PC-9 (cell line): ENCODE data around the gene NXF2. TPM values are rescaled to one million over a fixed set of nuclear protein-coding genes. Genes with fewer than 3 reads are reported as not detected.

Experiments used
- BruUV-seq: library from RNA; stranded (reverse); fragments of 400-500 nt; replicated peaks from 2 replicates; lab custom pipeline; 2021; lab: Mats Ljungman, UMichigan
- CTCF ChIA-PET: fragments of 300-600 bp; sonication (Branson Sonifier 250); formaldehyde crosslinking; loops from one replicate; lab custom pipeline; 2022; ENCODE audit warnings: antibody characterized with exemption; lab: Charles Lee
- POLR2A ChIA-PET: fragments of 300-600 bp; sonication (Branson Sonifier 250); formaldehyde crosslinking; loops from one replicate; lab custom pipeline; 2022; ENCODE audit warnings: antibody characterized with exemption; ENCODE audit not compliant: unreplicated experiment; lab: Charles Lee
- DNase-seq, 2 experiments: peaks; one replicate each; pipeline versions ENCODE4 v3.0.0 to v3.0.0-alpha.2; 2015 to 2022; ENCODE audit warnings: mixed read lengths in 1 of 2
- H2AFZ ChIP-seq: fragments of 200-600 bp; sonication (generic); 2 replicates; pipeline ENCODE4 v1.8.1; 2017; ENCODE audit warnings: antibody characterized with exemption
- H3F3A ChIP-seq: fragments of 200-600 bp; sonication (generic); 2 replicates; pipeline ENCODE4 v1.8.1; 2017; ENCODE audit warnings: antibody characterized with exemption, mild to moderate bottlenecking, low read depth; ENCODE audit not compliant: insufficient read depth
- H3K27ac ChIP-seq: fragments of 200-600 bp; sonication (generic); 2 replicates; pipeline ENCODE4 v1.6.1; 2016; ENCODE audit warnings: mixed run types
- H3K27me3 ChIP-seq: fragments of 200-600 bp; sonication (generic); 2 replicates; pipeline ENCODE4 v1.6.1; 2016; ENCODE audit warnings: low read depth, mixed run types; ENCODE audit not compliant: insufficient read depth
- H3K36me3 ChIP-seq: fragments of 200-600 bp; sonication (generic); 2 replicates; pipeline ENCODE4 v1.6.1; 2016; ENCODE audit warnings: low read depth, mixed run types
- H3K4me1 ChIP-seq: fragments of 200-600 bp; sonication (generic); replicated peaks from 2 replicates; pipeline ENCODE4 v1.6.1; 2016; ENCODE audit warnings: mixed run types; ENCODE audit not compliant: insufficient read depth
- H3K4me2 ChIP-seq: fragments of 200-600 bp; sonication (generic); 2 replicates; pipeline ENCODE4 v1.6.1; 2017; ENCODE audit warnings: mixed run types
- H3K4me3 ChIP-seq: fragments of 200-600 bp; sonication (generic); 2 replicates; pipeline ENCODE4 v1.6.1; 2016; ENCODE audit warnings: mixed run types
- H3K79me2 ChIP-seq: fragments of 200-600 bp; sonication (generic); 2 replicates; pipeline ENCODE4 v1.6.1; 2017; ENCODE audit warnings: low read depth, mixed run types
- H3K9me2 ChIP-seq: fragments of 200-600 bp; sonication (generic); 2 replicates; pipeline ENCODE4 v1.8.1; 2017; ENCODE audit warnings: mild to moderate bottlenecking; ENCODE audit not compliant: insufficient read depth
- H3K9me3 ChIP-seq: fragments of 200-600 bp; sonication (generic); 2 replicates; pipeline ENCODE4 v1.8.1; 2016; ENCODE audit warnings: low read depth; ENCODE audit not compliant: insufficient read depth
- H4K20me1 ChIP-seq: fragments of 200-600 bp; sonication (generic); 2 replicates; pipeline ENCODE4 v1.8.1; 2017; ENCODE audit not compliant: insufficient read depth
- CTCF ChIP-seq: fragments of 200-600 bp; sonication (generic); conservative IDR thresholded peaks from 2 replicates; pipeline ENCODE4 v1.6.1; 2017; ENCODE audit warnings: mixed run types, antibody characterized with exemption, mild to moderate bottlenecking, moderate library complexity
- EZH2 ChIP-seq: fragments of 200-600 bp; sonication (generic); IDR thresholded peaks from 2 replicates; pipeline ENCODE4 v1.8.0; 2017; ENCODE audit warnings: antibody characterized with exemption, low read depth
- intact Hi-C: fragments of 100-400 bp; cut with micrococcal nuclease; formaldehyde crosslinking; loops from one replicate; pipeline ENCODE4 v1.10.0; 2022; ENCODE audit not compliant: unreplicated experiment
- total RNA-seq: library from RNA; stranded (reverse); gene quantifications from 2 replicates; pipeline ENCODE4 v1.2.3, GENCODE V29; 2021

Gene NXF2
- total RNA-seq, 1 experiment from 2014 or later: not detected

- no TSS peak for BruUV-seq
- CTCF ChIA-PET: no interaction called here
- H3K9me3 ChIP-seq: no peaks in the 10 kb centered on the region
- H3K9me2 ChIP-seq: no peaks in the 10 kb centered on the region
- no peaks in the 10 kb centered on the region for H3F3A ChIP-seq
- TF ChIP-seq CTCF (no peak), EZH2 (no peak)
- no peak overlapping the region for H3K4me3 ChIP-seq
- no peaks in the 10 kb centered on the region for H4K20me1 ChIP-seq
- DNase-seq: no peak
- no peaks in the 10 kb centered on the region for H3K4me1 ChIP-seq
- H2AFZ ChIP-seq: no peak overlapping the region
- intact Hi-C loops: no loop called here
- no peak overlapping the region for H3K4me2 ChIP-seq
- POLR2A ChIA-PET: no interaction called here
- H3K27ac ChIP-seq: no peak overlapping the region
- no peaks in the 10 kb centered on the region for H3K27me3 ChIP-seq
- no peaks in the 10 kb centered on the region for H3K79me2 ChIP-seq
- no peaks in the 10 kb centered on the region for H3K36me3 ChIP-seq
These were observed 91.2 kb downstream of the NXF2 start for GRCh38 chrX:102338162-102338561.

- Histone ChIP-seq H3F3A (no peaks in the 10 kb centered on the region), H3K4me2 (no peak overlapping the region), H3K79me2 (no peaks in the 10 kb centered on the region), H4K20me1 (no peaks in the 10 kb centered on the region), H3K4me3 (no peak overlapping the region), H3K36me3 (no peaks in the 10 kb centered on the region), H3K4me1 (no peaks in the 10 kb centered on the region), H3K9me2 (no peaks in the 10 kb centered on the region), H3K9me3 (no peaks in the 10 kb centered on the region), H3K27me3 (no peaks in the 10 kb centered on the region), H3K27ac (no peak overlapping the region), H2AFZ (no peak overlapping the region)
- intact Hi-C loops: no loop called here
- POLR2A ChIA-PET: no interaction called here
- no TSS peak for BruUV-seq
- TF ChIP-seq EZH2 (no peak), CTCF (no peak)
- no peak for DNase-seq
- CTCF ChIA-PET: no interaction called here
These were observed 92.6 kb downstream of the NXF2 start for GRCh38 chrX:102339312-102340298.

- CTCF ChIA-PET: no interaction called here
These were observed 94.9 kb downstream of the NXF2 start for GRCh38 chrX:102341867-102342266.

More at GRCh38 chrX:102341867-102342266, 94.9 kb downstream of the NXF2 start:
- intact Hi-C loops: no loop called here
- Histone ChIP-seq H3F3A (no peaks in the 10 kb centered on the region), H3K36me3 (no peaks in the 10 kb centered on the region), H3K79me2 (no peaks in the 10 kb centered on the region), H4K20me1 (no peaks in the 10 kb centered on the region), H3K4me2 (no peak overlapping the region), H3K9me2 (no peaks in the 10 kb centered on the region), H3K4me1 (no peaks in the 10 kb centered on the region), H3K4me3 (no peak overlapping the region), H3K27me3 (no peaks in the 10 kb centered on the region), H3K9me3 (no peaks in the 10 kb centered on the region), H2AFZ (no peak overlapping the region), H3K27ac (no peak overlapping the region)
- POLR2A ChIA-PET: no interaction called here
- TF ChIP-seq CTCF (peak; percentile 45; the same call in 1 of the 2 replicates), EZH2 (no peak)
- no peak for DNase-seq
- BruUV-seq: no TSS peak
